Activated CD8-positive, alpha-beta T cell treated with anti-CD3 and anti-CD28 coated beads for 36 hours (primary cell): ENCODE results near the gene PFKFB1. TPM values are rescaled to one million over a fixed set of nuclear protein-coding genes. Genes with fewer than 3 reads are reported as not detected.

ENCODE experiments used
- ATAC-seq: fragments of 200-7000 bp; cut with Tn5 transposase; one replicate; pipeline ENCODE4 v1.10.0; 2021; ENCODE audit warnings: mild to moderate bottlenecking, moderate library complexity
- CTCF ChIA-PET: fragments of 350-600 bp; sonication (Branson Sonifier 250); formaldehyde crosslinking; loops from one replicate; lab custom pipeline; 2021; ENCODE audit warnings: antibody characterized with exemption; lab: Charles Lee
- POLR2A ChIA-PET: fragments of 350-600 bp; sonication (Branson Sonifier 250); formaldehyde crosslinking; loops from one replicate; lab custom pipeline; 2021; ENCODE audit warnings: antibody characterized with exemption; lab: Charles Lee
- DNase-seq: peaks from one replicate; pipeline ENCODE4 v3.0.0-alpha.2; 2020
- H3K27ac Mint-ChIP-seq: one replicate; pipeline ENCODE4 v1.8.0; 2021; ENCODE audit warnings: mild to moderate bottlenecking, mixed read lengths
- H3K27me3 Mint-ChIP-seq: one replicate; pipeline ENCODE4 v1.8.0; 2021; ENCODE audit warnings: mixed read lengths
- H3K36me3 Mint-ChIP-seq: one replicate; pipeline ENCODE4 v1.8.0; 2021; ENCODE audit warnings: low read depth, mixed read lengths
- H3K4me1 Mint-ChIP-seq: one replicate; pipeline ENCODE4 v1.8.0; 2021; ENCODE audit warnings: low read depth, mixed read lengths
- H3K4me3 Mint-ChIP-seq: one replicate; pipeline ENCODE4 v1.8.0; 2021; ENCODE audit warnings: mild to moderate bottlenecking, moderate library complexity, mixed read lengths
- H3K9me3 Mint-ChIP-seq: one replicate; pipeline ENCODE4 v1.8.0; 2021; ENCODE audit warnings: mixed read lengths
- CTCF ChIP-seq: fragments of 200-600 bp; IDR thresholded peaks from one replicate; pipeline ENCODE4 v1.8.0; 2022; ENCODE audit warnings: antibody characterized with exemption, mild to moderate bottlenecking
- intact Hi-C: fragments of 100-400 bp; cut with micrococcal nuclease; formaldehyde crosslinking; loops from one replicate; pipeline ENCODE4 v1.10.0; 2022
- total RNA-seq, 2 experiments: library from RNA; stranded (reverse); gene quantifications; one replicate each; pipeline ENCODE4 v1.2.3, GENCODE V29; 2021

Gene PFKFB1
- total RNA-seq, 2 experiments from 2014 or later: 0.60 to 0.92 TPM

GRCh38 chrX:54930291-54931049, 63.5 kb downstream of the PFKFB1 start:
- no peak overlapping the region for H3K4me3 Mint-ChIP-seq
- TF ChIP-seq CTCF: no peak
- ChIA-PET POLR2A (no interaction called here), CTCF (no interaction called here)
- no peak overlapping the region for H3K27ac Mint-ChIP-seq
- no peaks in the 10 kb centered on the region for H3K27me3 Mint-ChIP-seq
- DNase-seq (no peak), ATAC-seq (no peak)
- intact Hi-C loops: no loop called here
- no peaks in the 10 kb centered on the region for H3K36me3 Mint-ChIP-seq
- H3K4me1 Mint-ChIP-seq: no peaks in the 10 kb centered on the region
- H3K9me3 Mint-ChIP-seq: no peaks in the 10 kb centered on the region

GRCh38 chrX:54928876-54929275, 65.1 kb downstream of the PFKFB1 start:
- no peak for DNase-seq
- TF ChIP-seq CTCF: no peak
- no peak for ATAC-seq
- Mint-ChIP-seq H3K4me1 (no peaks in the 10 kb centered on the region), H3K27ac (no peak overlapping the region), H3K36me3 (no peaks in the 10 kb centered on the region), H3K27me3 (no peaks in the 10 kb centered on the region), H3K9me3 (no peaks in the 10 kb centered on the region), H3K4me3 (no peak overlapping the region)
- ChIA-PET POLR2A (no interaction called here), CTCF (interaction anchor here (0.7 kb wide), 1 partner anchor 128 kb away, joined by 3 read pairs; no protein-coding TSS in a partner anchor)
- intact Hi-C loops: no loop called here

GRCh38 chrX:54926978-54927377, 67.0 kb downstream of the PFKFB1 start:
- ChIA-PET CTCF (no interaction called here), POLR2A (no interaction called here)
- no peak for ATAC-seq
- no peaks in the 10 kb centered on the region for H3K36me3 Mint-ChIP-seq
- no peaks in the 10 kb centered on the region for H3K9me3 Mint-ChIP-seq
- no peaks in the 10 kb centered on the region for H3K27me3 Mint-ChIP-seq
- intact Hi-C loops: no loop called here
- no peak overlapping the region for H3K4me3 Mint-ChIP-seq
- no peak for DNase-seq
- peaks cover 2% of the 10 kb centered on the region for H3K4me1 Mint-ChIP-seq
- H3K27ac Mint-ChIP-seq: no peak overlapping the region
- no peak for TF ChIP-seq CTCF

GRCh38 chrX:54923376-54923775, 70.6 kb downstream of the PFKFB1 start:
- no peak for TF ChIP-seq CTCF
- Mint-ChIP-seq H3K27ac (no peak overlapping the region), H3K27me3 (no peaks in the 10 kb centered on the region), H3K9me3 (no peaks in the 10 kb centered on the region), H3K36me3 (no peaks in the 10 kb centered on the region), H3K4me1 (peaks cover 11% of the 10 kb centered on the region), H3K4me3 (no peak overlapping the region)
- DNase-seq (no peak), ATAC-seq (no peak)
- ChIA-PET POLR2A (no interaction called here), CTCF (no interaction called here)
- intact Hi-C loops: no loop called here

GRCh38 chrX:54922547-54922946, 71.4 kb downstream of the PFKFB1 start:
- Mint-ChIP-seq H3K4me1 (peaks cover 11% of the 10 kb centered on the region), H3K27me3 (no peaks in the 10 kb centered on the region), H3K4me3 (no peak overlapping the region), H3K27ac (no peak overlapping the region), H3K9me3 (no peaks in the 10 kb centered on the region), H3K36me3 (no peaks in the 10 kb centered on the region)
- intact Hi-C loops: no loop called here
- ChIA-PET CTCF (no interaction called here), POLR2A (no interaction called here)
- DNase-seq (no peak), ATAC-seq (no peak)
- no peak for TF ChIP-seq CTCF
